GM18502 (cell line): ENCODE results near the gene SPCS3.
A peak's percentile ranks its signal among the peaks of the same experiment; 100 is the strongest.
"Not testable (repeated sequence)": the region's sequence is repeated elsewhere in the genome, so short reads cannot be mapped to it uniquely, and the experiment has no call there.

Source experiments
- ATAC-seq: cut with Tn5 transposase; IDR thresholded peaks from one replicate; pipeline ENCODE4 v1.9.1; 2021; ENCODE audit warnings: mild to moderate bottlenecking; ENCODE audit not compliant: unreplicated experiment, poor library complexity

Gene SPCS3

GRCh38 chr4:176319704-176320339, at the start of gene SPCS3:
Gene SPCS3, plus strand, starts transcription at chr4:176319966. Its CDS starts 111 bp downstream, at chr4:176320077.
- peak; percentile 91 for ATAC-seq

GRCh38 chr4:176270669-176271068, 49.1 kb upstream of the SPCS3 start:
- ATAC-seq = no peak

GRCh38 chr4:176271749-176272148, 48.0 kb upstream of the SPCS3 start:
- no peak for ATAC-seq

- ATAC-seq = no peak
Measured at GRCh38 chr4:176272799-176273198, 47.0 kb upstream of the SPCS3 start.

- no peak for ATAC-seq
Measured at GRCh38 chr4:176273736-176274135, 46.0 kb upstream of the SPCS3 start.

- no peak for ATAC-seq
Measured at GRCh38 chr4:176274441-176274840, 45.3 kb upstream of the SPCS3 start.

GRCh38 chr4:176276710-176277109, 43.1 kb upstream of the SPCS3 start:
- ATAC-seq = no peak

- ATAC-seq = peak; percentile 91
Measured at GRCh38 chr4:176277162-176277904, 42.4 kb upstream of the SPCS3 start.

- not testable (repeated sequence) for ATAC-seq
Measured at GRCh38 chr4:176279560-176279959, 40.2 kb upstream of the SPCS3 start.

- ATAC-seq = no peak
Measured at GRCh38 chr4:176286728-176287127, 33.0 kb upstream of the SPCS3 start.

- no peak for ATAC-seq
Measured at GRCh38 chr4:176287546-176287945, 32.2 kb upstream of the SPCS3 start.

- ATAC-seq = no peak
Measured at GRCh38 chr4:176288020-176288419, 31.7 kb upstream of the SPCS3 start.

- ATAC-seq = no peak
Measured at GRCh38 chr4:176289561-176289960, 30.2 kb upstream of the SPCS3 start.

GRCh38 chr4:176290520-176290919, 29.2 kb upstream of the SPCS3 start:
- no peak for ATAC-seq

GRCh38 chr4:176291748-176292147, 28.0 kb upstream of the SPCS3 start:
- ATAC-seq = no peak

- no peak for ATAC-seq
Measured at GRCh38 chr4:176292920-176293319, 26.8 kb upstream of the SPCS3 start.

GRCh38 chr4:176293660-176294059, 26.1 kb upstream of the SPCS3 start:
- ATAC-seq = no peak

- not testable (repeated sequence) for ATAC-seq
Measured at GRCh38 chr4:176295907-176296306, 23.9 kb upstream of the SPCS3 start.

GRCh38 chr4:176298664-176299063, 21.1 kb upstream of the SPCS3 start:
- no peak for ATAC-seq

- ATAC-seq = no peak
Measured at GRCh38 chr4:176300036-176300435, 19.7 kb upstream of the SPCS3 start.

GRCh38 chr4:176300565-176300964, 19.2 kb upstream of the SPCS3 start:
- ATAC-seq = peak; percentile 54
